GM03348 (cell line): ENCODE measurements around the gene HAPLN3.
"Not testable (repeated sequence)": the region's sequence is repeated elsewhere in the genome, so short reads cannot be mapped to it uniquely, and the experiment has no call there.

ENCODE experiments used
- DNase-seq: peaks from one replicate; pipeline ENCODE4 v3.0.0; 2012; ENCODE audit warnings: low spot score

The HAPLN3 gene

GRCh38 chr15:88894819-88895767, at the start of gene HAPLN3:
Gene HAPLN3 (minus strand): TSS chr15:88895544. CDS start chr15:88887298, 8,246 bp downstream.
- peak; percentile 75 for DNase-seq

- no peak for DNase-seq
Observed at GRCh38 chr15:88940110-88940675, 44.8 kb upstream of the HAPLN3 start.

- DNase-seq = no peak
Observed at GRCh38 chr15:88939486-88939806, 44.1 kb upstream of the HAPLN3 start.

GRCh38 chr15:88938802-88939485, 43.6 kb upstream of the HAPLN3 start:
- no peak for DNase-seq

GRCh38 chr15:88934449-88934848, 39.1 kb upstream of the HAPLN3 start:
- DNase-seq = not testable (repeated sequence)

GRCh38 chr15:88932875-88933330, 37.6 kb upstream of the HAPLN3 start:
- no peak for DNase-seq

- no peak for DNase-seq
Observed at GRCh38 chr15:88932271-88932874, 37.0 kb upstream of the HAPLN3 start.

- DNase-seq = no peak
Observed at GRCh38 chr15:88930579-88930978, 35.2 kb upstream of the HAPLN3 start.

GRCh38 chr15:88929358-88930098, 34.2 kb upstream of the HAPLN3 start:
- not testable (repeated sequence) for DNase-seq

- DNase-seq = not testable (repeated sequence)
Observed at GRCh38 chr15:88928192-88928591, 32.8 kb upstream of the HAPLN3 start.

GRCh38 chr15:88925648-88926047, 30.3 kb upstream of the HAPLN3 start:
- not testable (repeated sequence) for DNase-seq

GRCh38 chr15:88920892-88921435, 25.6 kb upstream of the HAPLN3 start:
- DNase-seq = not testable (repeated sequence)

- DNase-seq = no peak
Observed at GRCh38 chr15:88920186-88920891, 25.0 kb upstream of the HAPLN3 start.

GRCh38 chr15:88918738-88919137, 23.4 kb upstream of the HAPLN3 start:
- peak; percentile 85 for DNase-seq

- no peak for DNase-seq
Observed at GRCh38 chr15:88917760-88918159, 22.4 kb upstream of the HAPLN3 start.

GRCh38 chr15:88915354-88915753, 20.0 kb upstream of the HAPLN3 start:
- no peak for DNase-seq

GRCh38 chr15:88913850-88914169, 18.5 kb upstream of the HAPLN3 start:
- DNase-seq = peak; percentile 5

GRCh38 chr15:88913017-88913849, 17.9 kb upstream of the HAPLN3 start, which contains the start of gene MFGE8:
Gene MFGE8 (minus strand): TSS chr15:88913379. CDS start chr15:88913319, 60 bp downstream.
- DNase-seq = peak; percentile 88

- DNase-seq = peak; percentile 62
Observed at GRCh38 chr15:88912500-88912921, 17.2 kb upstream of the HAPLN3 start.

GRCh38 chr15:88911766-88912118, 16.4 kb upstream of the HAPLN3 start:
- DNase-seq = peak; percentile 9
